ENCODE data around the gene TBC1D19.

- TF ChIP-seq, protein P1, sequence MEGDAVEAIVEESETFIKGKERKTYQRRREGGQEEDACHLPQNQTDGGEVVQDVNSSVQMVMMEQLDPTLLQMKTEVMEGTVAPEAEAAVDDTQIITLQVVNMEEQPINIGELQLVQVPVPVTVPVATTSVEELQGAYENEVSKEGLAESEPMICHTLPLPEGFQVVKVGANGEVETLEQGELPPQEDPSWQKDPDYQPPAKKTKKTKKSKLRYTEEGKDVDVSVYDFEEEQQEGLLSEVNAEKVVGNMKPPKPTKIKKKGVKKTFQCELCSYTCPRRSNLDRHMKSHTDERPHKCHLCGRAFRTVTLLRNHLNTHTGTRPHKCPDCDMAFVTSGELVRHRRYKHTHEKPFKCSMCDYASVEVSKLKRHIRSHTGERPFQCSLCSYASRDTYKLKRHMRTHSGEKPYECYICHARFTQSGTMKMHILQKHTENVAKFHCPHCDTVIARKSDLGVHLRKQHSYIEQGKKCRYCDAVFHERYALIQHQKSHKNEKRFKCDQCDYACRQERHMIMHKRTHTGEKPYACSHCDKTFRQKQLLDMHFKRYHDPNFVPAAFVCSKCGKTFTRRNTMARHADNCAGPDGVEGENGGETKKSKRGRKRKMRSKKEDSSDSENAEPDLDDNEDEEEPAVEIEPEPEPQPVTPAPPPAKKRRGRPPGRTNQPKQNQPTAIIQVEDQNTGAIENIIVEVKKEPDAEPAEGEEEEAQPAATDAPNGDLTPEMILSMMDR (IDR thresholded peaks at IDR 0.05; ENCODE audit: low read depth, low read length) = no peak
- no peak for TF ChIP-seq EZH2phosphoT487 (IDR thresholded peaks at IDR 0.05; ENCODE audit: low read depth)
Observed at GRCh38 chr4:26753187-26753586, 169.3 kb downstream of the TBC1D19 start.

Measured in OCI-LY3 (cell line).